GM12891 (cell line): ENCODE results near the gene ZNF48.

ENCODE experiments used
- POLR2A ChIP-seq: IDR thresholded peaks from 2 replicates; pipeline ENCODE4 v1.6.1; 2011; ENCODE audit warnings: low read depth, low read length, control low read depth
- POLR2AphosphoS5 ChIP-seq: IDR thresholded peaks from 2 replicates; pipeline ENCODE4 v1.6.1; 2011; ENCODE audit warnings: low read depth, low read length, control low read depth
- SPI1 ChIP-seq: IDR thresholded peaks from 2 replicates; pipeline ENCODE4 v1.6.1; 2011; ENCODE audit warnings: low read depth, low read length, control low read depth

GRCh38 chr16:30429678-30430427, 34.6 kb downstream of the ZNF48 start, which contains the start of gene DCTPP1:
- peak; percentile 27; the same call in 1 of the 2 replicates for TF ChIP-seq SPI1
- TF ChIP-seq POLR2A, result peak; percentile 67; the same call in 1 of the 2 replicates
- peak; percentile 28; the same call in 1 of the 2 replicates for TF ChIP-seq POLR2AphosphoS5
